ENCODE measurements around the gene MRPL3. TPM values are rescaled to one million over a fixed set of nuclear protein-coding genes. Genes with fewer than 3 reads are reported as not detected.
"Not testable (repeated sequence)": the region's sequence is repeated elsewhere in the genome, so short reads cannot be mapped to it uniquely, and the experiment has no call there.

MRPL3 gene
- total RNA-seq, 1 experiment from 2014 or later = 233 TPM

DNA sequence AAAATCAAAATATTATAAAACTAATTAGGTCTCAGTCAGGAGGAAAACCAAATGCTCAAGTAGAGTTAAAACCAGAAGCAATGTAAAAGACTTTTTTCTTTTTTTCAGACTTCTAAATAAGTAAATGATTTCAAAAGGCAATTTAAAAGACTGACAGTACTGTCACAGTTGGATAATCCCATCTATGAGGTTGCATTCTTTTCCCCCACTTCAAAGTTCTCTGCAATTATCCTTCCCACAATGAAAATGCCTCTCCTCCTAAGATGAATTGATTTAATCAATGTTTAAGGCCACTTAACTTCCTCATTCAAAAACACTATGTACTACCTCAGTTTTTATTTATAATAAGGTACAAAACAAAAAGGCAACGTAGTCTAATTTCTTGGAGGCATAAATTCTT lies 8.1 kb downstream of the MRPL3 start:
- TF ChIP-seq, protein P1, sequence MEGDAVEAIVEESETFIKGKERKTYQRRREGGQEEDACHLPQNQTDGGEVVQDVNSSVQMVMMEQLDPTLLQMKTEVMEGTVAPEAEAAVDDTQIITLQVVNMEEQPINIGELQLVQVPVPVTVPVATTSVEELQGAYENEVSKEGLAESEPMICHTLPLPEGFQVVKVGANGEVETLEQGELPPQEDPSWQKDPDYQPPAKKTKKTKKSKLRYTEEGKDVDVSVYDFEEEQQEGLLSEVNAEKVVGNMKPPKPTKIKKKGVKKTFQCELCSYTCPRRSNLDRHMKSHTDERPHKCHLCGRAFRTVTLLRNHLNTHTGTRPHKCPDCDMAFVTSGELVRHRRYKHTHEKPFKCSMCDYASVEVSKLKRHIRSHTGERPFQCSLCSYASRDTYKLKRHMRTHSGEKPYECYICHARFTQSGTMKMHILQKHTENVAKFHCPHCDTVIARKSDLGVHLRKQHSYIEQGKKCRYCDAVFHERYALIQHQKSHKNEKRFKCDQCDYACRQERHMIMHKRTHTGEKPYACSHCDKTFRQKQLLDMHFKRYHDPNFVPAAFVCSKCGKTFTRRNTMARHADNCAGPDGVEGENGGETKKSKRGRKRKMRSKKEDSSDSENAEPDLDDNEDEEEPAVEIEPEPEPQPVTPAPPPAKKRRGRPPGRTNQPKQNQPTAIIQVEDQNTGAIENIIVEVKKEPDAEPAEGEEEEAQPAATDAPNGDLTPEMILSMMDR (conservative IDR thresholded peaks at IDR 0.05; ENCODE audit: low read depth, low read length) = no peak
- TF ChIP-seq EZH2 (IDR thresholded peaks at IDR 0.05; ENCODE audit: low read length, unreplicated experiment) (no peak), EZH2phosphoT487 (IDR thresholded peaks at IDR 0.05; ENCODE audit: borderline replicate concordance, low read length) (no peak)
- no peaks in the 10 kb centered on the region for H3K4me1 ChIP-seq (ENCODE audit: insufficient read depth, low read length)
- no peak overlapping the region for H3K4me3 ChIP-seq (ENCODE audit: low read length)
- H3K36me3 ChIP-seq (ENCODE audit: low read depth, low read length) = peaks cover 49% of the 10 kb centered on the region
- no peak overlapping the region for H2AFZ ChIP-seq (ENCODE audit: low read length)
- ChIA-PET CTCF (no interaction called here), POLR2A (ENCODE audit: unreplicated experiment) (no interaction called here)
- no peak overlapping the region for H3K4me2 ChIP-seq (ENCODE audit: low read length)
- DNase-seq (no peak), ATAC-seq (no peak)
- H3K27me3 ChIP-seq (ENCODE audit: low read length) = no peaks in the 10 kb centered on the region
- H4K20me1 ChIP-seq (ENCODE audit: low read length) = no peaks in the 10 kb centered on the region
- H3K9me2 ChIP-seq (replicated peaks; ENCODE audit: low read length) = no peaks in the 10 kb centered on the region
- H3K79me2 ChIP-seq (ENCODE audit: low read length) = peaks cover 25% of the 10 kb centered on the region
- no TSS peak for BruUV-seq (replicated peaks)
- no peak overlapping the region for H3K27ac ChIP-seq (ENCODE audit: low read length)
- no peaks in the 10 kb centered on the region for H3K9me3 ChIP-seq (ENCODE audit: low read length)
- no peak overlapping the region for H3K9ac ChIP-seq (ENCODE audit: low read length)
- intact Hi-C loops (cut with micrococcal nuclease) = no loop called here
- H3F3A ChIP-seq (ENCODE audit: low read length, unreplicated experiment) = no peaks in the 10 kb centered on the region

DNA sequence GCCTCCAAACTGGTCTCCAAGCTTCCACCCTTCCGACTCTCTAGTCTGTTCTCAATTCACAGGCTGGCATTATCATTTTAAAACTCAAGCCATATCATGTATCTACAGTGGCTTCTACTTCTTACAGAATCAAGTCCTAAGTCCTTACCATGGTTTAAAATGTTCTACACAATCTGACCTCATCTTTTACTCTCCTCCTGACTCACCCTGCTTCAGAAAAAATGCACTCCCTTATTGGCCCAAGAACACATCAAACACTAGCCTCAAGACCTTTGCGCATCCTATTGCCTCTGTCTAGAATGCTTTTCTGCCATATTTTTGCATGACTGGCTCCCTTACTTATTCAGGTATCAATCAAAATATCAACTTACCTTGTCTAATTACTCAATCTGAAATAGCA lies 11.0 kb downstream of the MRPL3 start:
- intact Hi-C loops (cut with micrococcal nuclease) = no loop called here
- no TSS peak for BruUV-seq (replicated peaks)
- Histone ChIP-seq H3K27ac (ENCODE audit: low read length) (no peak overlapping the region), H3K79me2 (ENCODE audit: low read length) (peaks cover 12% of the 10 kb centered on the region; the same call in 1 of the 2 replicates), H3K27me3 (ENCODE audit: low read length) (no peaks in the 10 kb centered on the region), H3K9me3 (ENCODE audit: low read length) (no peaks in the 10 kb centered on the region), H3F3A (ENCODE audit: low read length, unreplicated experiment) (no peaks in the 10 kb centered on the region), H3K4me3 (ENCODE audit: low read length) (no peak overlapping the region), H3K9me2 (replicated peaks; ENCODE audit: low read length) (no peaks in the 10 kb centered on the region), H4K20me1 (ENCODE audit: low read length) (no peaks in the 10 kb centered on the region), H3K4me2 (ENCODE audit: low read length) (no peak overlapping the region), H3K36me3 (ENCODE audit: low read depth, low read length) (peaks cover 35% of the 10 kb centered on the region), H3K4me1 (ENCODE audit: insufficient read depth, low read length) (no peaks in the 10 kb centered on the region), H2AFZ (ENCODE audit: low read length) (no peak overlapping the region), H3K9ac (ENCODE audit: low read length) (no peak overlapping the region)
- POLR2A ChIA-PET (ENCODE audit: unreplicated experiment) = no interaction called here
- no peak for DNase-seq
- ATAC-seq = no peak
- TF ChIP-seq EZH2phosphoT487 (IDR thresholded peaks at IDR 0.05; ENCODE audit: borderline replicate concordance, low read length) = no peak
- TF ChIP-seq, protein P1 (conservative IDR thresholded peaks at IDR 0.05; ENCODE audit: low read depth, low read length) = no peak
- TF ChIP-seq EZH2 (IDR thresholded peaks at IDR 0.05; ENCODE audit: low read length, unreplicated experiment) = no peak
- CTCF ChIA-PET = no interaction called here

DNA sequence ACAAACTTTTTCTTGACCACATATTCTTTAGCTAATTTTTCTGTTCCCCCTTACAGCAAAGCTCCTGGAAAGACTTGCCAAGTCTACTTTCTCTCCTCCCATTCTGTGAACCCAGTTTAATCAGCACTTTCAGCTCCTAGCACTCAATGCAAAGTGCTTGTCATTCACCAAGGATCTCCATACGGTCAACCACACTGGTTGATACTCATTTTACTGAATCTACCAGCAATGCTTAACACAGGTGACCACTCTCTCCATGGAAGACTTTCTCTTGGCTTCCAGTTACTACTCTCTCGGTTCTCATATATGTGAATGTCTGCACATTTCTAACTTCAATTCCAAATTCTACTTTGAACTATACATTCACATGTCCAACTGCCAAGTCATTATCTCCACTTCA lies 11.7 kb downstream of the MRPL3 start:
- no peaks in the 10 kb centered on the region for H3F3A ChIP-seq (ENCODE audit: low read length, unreplicated experiment)
- BruUV-seq (replicated peaks) = no TSS peak

DNA sequence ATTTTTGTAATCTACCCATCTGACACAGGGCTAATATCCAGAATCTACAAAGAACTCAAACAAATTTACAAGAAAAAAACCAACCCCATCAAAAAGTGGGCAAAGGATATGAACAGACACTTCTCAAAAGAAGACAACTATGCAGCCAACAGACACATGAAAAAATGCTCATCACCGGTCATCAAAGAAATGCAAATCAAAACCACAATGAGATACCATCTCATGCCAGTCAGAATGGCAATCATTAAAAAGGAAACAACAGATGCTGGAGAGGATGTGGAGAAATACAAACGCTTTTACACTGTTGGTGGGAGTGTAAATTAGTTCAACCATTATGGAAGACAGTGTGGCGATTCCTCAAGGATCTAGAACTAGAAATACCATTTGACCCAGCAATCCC lies 16.2 kb downstream of the MRPL3 start:
- H3K79me2 ChIP-seq (ENCODE audit: low read length); H3K4me1 ChIP-seq (ENCODE audit: insufficient read depth, low read length); H3K27me3 ChIP-seq (ENCODE audit: low read length); H4K20me1 ChIP-seq (ENCODE audit: low read length); ATAC-seq; H3K9me2 ChIP-seq (replicated peaks; ENCODE audit: low read length); H3K4me2 ChIP-seq (ENCODE audit: low read length); DNase-seq; BruUV-seq (replicated peaks); H3K9ac ChIP-seq (ENCODE audit: low read length); H3K9me3 ChIP-seq (ENCODE audit: low read length); H2AFZ ChIP-seq (ENCODE audit: low read length); H3K27ac ChIP-seq (ENCODE audit: low read length); H3F3A ChIP-seq (ENCODE audit: low read length, unreplicated experiment); CTCF ChIA-PET; H3K4me3 ChIP-seq (ENCODE audit: low read length); POLR2A ChIA-PET (ENCODE audit: unreplicated experiment): not testable (repeated sequence)
- intact Hi-C loops (cut with micrococcal nuclease) = loop anchor here (10.0 kb wide), 1 partner anchor 452 kb away; no protein-coding TSS in a partner anchor
- peaks cover 26% of the 10 kb centered on the region for H3K36me3 ChIP-seq (ENCODE audit: low read depth, low read length)

More for the DNA sequence above, 11.7 kb downstream of the MRPL3 start:
- Histone ChIP-seq H4K20me1 (ENCODE audit: low read length) (no peaks in the 10 kb centered on the region), H3K9ac (ENCODE audit: low read length) (no peak overlapping the region), H3K4me3 (ENCODE audit: low read length) (no peak overlapping the region), H3K4me1 (ENCODE audit: insufficient read depth, low read length) (no peaks in the 10 kb centered on the region), H3K9me2 (replicated peaks; ENCODE audit: low read length) (no peaks in the 10 kb centered on the region), H3K9me3 (ENCODE audit: low read length) (no peaks in the 10 kb centered on the region), H2AFZ (ENCODE audit: low read length) (no peak overlapping the region), H3K4me2 (ENCODE audit: low read length) (no peak overlapping the region), H3K36me3 (ENCODE audit: low read depth, low read length) (peaks cover 33% of the 10 kb centered on the region), H3K27me3 (ENCODE audit: low read length) (no peaks in the 10 kb centered on the region), H3K79me2 (ENCODE audit: low read length) (0 out of 2 replicates have a peak, but pooled peaks cover 10% of the 10 kb centered on the region), H3K27ac (ENCODE audit: low read length) (no peak overlapping the region)
- TF ChIP-seq, protein P1 (conservative IDR thresholded peaks at IDR 0.05; ENCODE audit: low read depth, low read length) = no peak
- no peak for TF ChIP-seq EZH2phosphoT487 (IDR thresholded peaks at IDR 0.05; ENCODE audit: borderline replicate concordance, low read length)
- TF ChIP-seq EZH2 (IDR thresholded peaks at IDR 0.05; ENCODE audit: low read length, unreplicated experiment) = no peak
- DNase-seq = no peak
- no peak for ATAC-seq
- ChIA-PET CTCF (no interaction called here), POLR2A (ENCODE audit: unreplicated experiment) (no interaction called here)
- intact Hi-C loops (cut with micrococcal nuclease) = no loop called here
